VCaP (cell line): Measurements from ENCODE around the gene GATA1.

Source experiments
- H3K27ac ChIP-seq: fragments of 450-650 bp; 2 replicates; pipeline ENCODE4 v1.5.1; 2017
- CTCF ChIP-seq: fragments of 450-650 bp; conservative IDR thresholded peaks from 2 replicates; pipeline ENCODE4 v1.5.1; 2017; ENCODE audit warnings: mild to moderate bottlenecking, moderate library complexity

GATA1 gene

GRCh38 chrX:48749182-48749581 lies 37.2 kb upstream of the GATA1 start:
- TF ChIP-seq CTCF: no peak
- H3K27ac ChIP-seq: no peak overlapping the region

GRCh38 chrX:48751343-48751742 lies 35.0 kb upstream of the GATA1 start:
- TF ChIP-seq CTCF: no peak
- H3K27ac ChIP-seq: no peak overlapping the region

- no peak for TF ChIP-seq CTCF
- no peak overlapping the region for H3K27ac ChIP-seq
Measured at GRCh38 chrX:48752498-48752897, 33.9 kb upstream of the GATA1 start.

DNA sequence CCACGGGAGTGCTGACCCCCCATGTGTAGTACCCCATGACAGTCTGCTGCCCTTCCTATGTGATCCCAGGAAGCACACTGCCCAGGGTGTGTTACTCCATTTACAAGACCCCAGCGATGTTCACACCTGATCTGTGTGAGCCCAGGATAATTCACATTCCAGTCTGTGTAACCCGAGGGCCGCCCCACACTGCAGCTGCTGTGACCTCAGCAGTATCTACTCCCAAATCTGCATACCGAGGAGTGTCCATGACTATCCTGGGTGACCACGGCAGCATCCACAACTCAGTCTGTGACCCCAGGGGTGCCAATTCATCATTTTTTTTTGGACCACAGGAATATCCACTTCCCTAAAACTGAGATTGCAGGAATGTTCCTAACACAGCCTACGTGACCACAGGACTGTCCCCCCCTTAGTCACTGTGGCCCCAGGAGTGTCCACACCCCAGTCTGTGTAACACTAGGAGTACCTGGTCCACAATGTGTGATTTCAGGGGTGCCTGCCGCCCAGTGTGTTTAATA lies 32.6 kb upstream of the GATA1 start:
- no peak overlapping the region for H3K27ac ChIP-seq
- TF ChIP-seq CTCF: no peak

GRCh38 chrX:48754238-48754637 lies 32.2 kb upstream of the GATA1 start:
- H3K27ac ChIP-seq: no peak overlapping the region
- TF ChIP-seq CTCF: no peak

DNA sequence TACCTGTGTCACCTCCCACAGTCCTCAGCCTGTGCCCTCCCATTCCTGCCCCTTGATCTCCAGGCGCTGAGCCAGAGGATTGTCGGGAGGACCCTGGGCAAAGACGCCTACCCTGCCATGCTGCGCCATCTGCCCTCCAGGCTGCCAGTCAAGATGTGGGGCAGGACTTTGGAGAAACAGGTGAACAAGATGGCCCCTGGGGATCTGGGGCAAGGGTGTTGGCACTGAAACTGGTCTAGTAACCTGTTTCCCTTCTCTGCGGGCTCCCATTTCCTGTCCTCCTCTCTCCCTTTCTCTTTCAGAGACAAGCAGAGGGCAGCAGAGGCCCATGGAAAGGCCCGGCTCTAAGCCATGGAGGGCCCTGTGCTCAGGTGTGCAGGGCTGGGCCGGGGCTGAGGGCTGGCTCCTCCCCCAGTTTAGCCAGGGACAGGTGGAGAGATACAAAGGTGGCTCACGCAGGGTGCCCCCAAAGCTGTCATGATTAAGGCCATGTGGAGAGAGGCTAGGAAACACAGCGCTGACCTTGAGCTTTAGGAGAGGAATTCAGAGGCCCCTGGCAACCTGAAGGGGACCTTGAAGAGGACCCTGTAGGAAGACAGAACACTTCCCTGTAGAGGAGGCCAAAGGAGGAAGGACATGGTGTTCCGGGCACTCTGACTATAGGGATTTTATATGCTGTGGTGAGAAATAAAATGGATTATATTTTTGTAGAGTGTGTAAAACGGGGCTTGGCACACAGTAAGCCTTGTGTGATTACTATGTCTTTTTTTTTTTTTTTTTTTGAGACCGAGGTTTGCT lies 24.5 kb upstream of the GATA1 start, which contains the start of gene GLOD5:
Gene GLOD5 (plus strand): TSS at position 74 of the 798 bp plus-strand sequence. CDS start 44 bp downstream, at position 118.
- peak; percentile 48 for TF ChIP-seq CTCF
- H3K27ac ChIP-seq: peak within 1 kb of the TSS; percentile 61

GRCh38 chrX:48769230-48769629 lies 17.2 kb upstream of the GATA1 start:
- TF ChIP-seq CTCF: no peak
- no peak overlapping the region for H3K27ac ChIP-seq
